ENCODE results near the gene TMEM95.

The TMEM95 gene

GRCh38 chr17:7340179-7340578 lies 14.8 kb upstream of the TMEM95 start:
- no peak for TF ChIP-seq MAX (IDR thresholded peaks at IDR 0.05)
- TF ChIP-seq FOXM1 (IDR thresholded peaks at IDR 0.05; ENCODE audit: borderline replicate concordance, low read depth): no peak
- TF ChIP-seq TCF12 (IDR thresholded peaks at IDR 0.05; ENCODE audit: low read depth): no peak
- no peak for TF ChIP-seq CREB1 (IDR thresholded peaks at IDR 0.05; ENCODE audit: low read depth)
- no peak for TF ChIP-seq EGR1 (IDR thresholded peaks at IDR 0.05)
- no peak for TF ChIP-seq NFIC (IDR thresholded peaks at IDR 0.05)
- no peak for TF ChIP-seq CEBPB (IDR thresholded peaks at IDR 0.05)

GRCh38 chr17:7341842-7342241 lies 13.1 kb upstream of the TMEM95 start:
- TF ChIP-seq EGR1 (IDR thresholded peaks at IDR 0.05) (no peak), FOXM1 (IDR thresholded peaks at IDR 0.05; ENCODE audit: borderline replicate concordance, low read depth) (no peak), TCF12 (IDR thresholded peaks at IDR 0.05; ENCODE audit: low read depth) (no peak), EP300 (IDR thresholded peaks at IDR 0.05; ENCODE audit: borderline replicate concordance) (no peak), TAF1 (IDR thresholded peaks at IDR 0.05; ENCODE audit: low read depth) (no peak), YY1 (IDR thresholded peaks at IDR 0.05; ENCODE audit: low read depth) (no peak)

- no peak for TF ChIP-seq MAX (IDR thresholded peaks at IDR 0.05)
Observed at GRCh38 chr17:7343250-7343649, 11.7 kb upstream of the TMEM95 start.

- TF ChIP-seq CEBPB (IDR thresholded peaks at IDR 0.05) (no peak), TAF1 (IDR thresholded peaks at IDR 0.05; ENCODE audit: low read depth) (no peak), TEAD4 (IDR thresholded peaks at IDR 0.05) (no peak)
Observed at GRCh38 chr17:7346761-7347614, 8.0 kb upstream of the TMEM95 start.

- TF ChIP-seq TCF12 (IDR thresholded peaks at IDR 0.05; ENCODE audit: low read depth) (no peak), TAF1 (IDR thresholded peaks at IDR 0.05; ENCODE audit: low read depth) (no peak), EGR1 (IDR thresholded peaks at IDR 0.05) (no peak), USF1 (IDR thresholded peaks at IDR 0.05) (no peak), ZBTB7A (IDR thresholded peaks at IDR 0.05; ENCODE audit: low read depth) (no peak), TEAD4 (IDR thresholded peaks at IDR 0.05) (no peak), CREB1 (IDR thresholded peaks at IDR 0.05; ENCODE audit: low read depth) (no peak), CEBPB (IDR thresholded peaks at IDR 0.05) (no peak), REST (IDR thresholded peaks at IDR 0.05; ENCODE audit: low read depth) (no peak), YY1 (IDR thresholded peaks at IDR 0.05; ENCODE audit: low read depth) (no peak)
Observed at GRCh38 chr17:7347630-7348477, 7.1 kb upstream of the TMEM95 start.

- TF ChIP-seq RAD21 (IDR thresholded peaks at IDR 0.05; ENCODE audit: low read depth) (no peak), NFIC (IDR thresholded peaks at IDR 0.05) (no peak), TCF12 (IDR thresholded peaks at IDR 0.05; ENCODE audit: low read depth) (no peak), CEBPB (IDR thresholded peaks at IDR 0.05) (no peak), MAX (IDR thresholded peaks at IDR 0.05) (no peak), USF1 (IDR thresholded peaks at IDR 0.05) (no peak), EP300 (IDR thresholded peaks at IDR 0.05; ENCODE audit: borderline replicate concordance) (no peak), FOXM1 (IDR thresholded peaks at IDR 0.05; ENCODE audit: borderline replicate concordance, low read depth) (no peak), ZBTB7A (IDR thresholded peaks at IDR 0.05; ENCODE audit: low read depth) (no peak), EGR1 (IDR thresholded peaks at IDR 0.05) (no peak), YY1 (IDR thresholded peaks at IDR 0.05; ENCODE audit: low read depth) (no peak), TEAD4 (IDR thresholded peaks at IDR 0.05) (no peak), REST (IDR thresholded peaks at IDR 0.05; ENCODE audit: low read depth) (no peak)
Observed at GRCh38 chr17:7348478-7349242, 6.3 kb upstream of the TMEM95 start.
